ENCODE measurements around the gene PHYHD1.

- TF ChIP-seq CTCF (IDR thresholded peaks at IDR 0.05), result no peak
- TF ChIP-seq POLR2A (IDR thresholded peaks at IDR 0.05), result peak; percentile 87
- TF ChIP-seq POLR2AphosphoS5 (IDR thresholded peaks at IDR 0.05), result peak; percentile 91
- no peak for TF ChIP-seq EP300 (IDR thresholded peaks at IDR 0.05)
These were observed 26.9 kb downstream of the PHYHD1 start, which contains the start of the genes DOLK and NUP188 for GRCh38 chr9:128947527-128948301.
